ENCODE results near the gene LYPD3. TPM values are rescaled to one million over a fixed set of nuclear protein-coding genes. Genes with fewer than 3 reads are reported as not detected.
A peak's percentile ranks its signal among the peaks of the same experiment; 100 is the strongest.
"Not testable (repeated sequence)": the region's sequence is repeated elsewhere in the genome, so short reads cannot be mapped to it uniquely, and the experiment has no call there.

Gene LYPD3
- total RNA-seq, result 4.1 and 5.3 TPM in 2 replicates

DNA sequence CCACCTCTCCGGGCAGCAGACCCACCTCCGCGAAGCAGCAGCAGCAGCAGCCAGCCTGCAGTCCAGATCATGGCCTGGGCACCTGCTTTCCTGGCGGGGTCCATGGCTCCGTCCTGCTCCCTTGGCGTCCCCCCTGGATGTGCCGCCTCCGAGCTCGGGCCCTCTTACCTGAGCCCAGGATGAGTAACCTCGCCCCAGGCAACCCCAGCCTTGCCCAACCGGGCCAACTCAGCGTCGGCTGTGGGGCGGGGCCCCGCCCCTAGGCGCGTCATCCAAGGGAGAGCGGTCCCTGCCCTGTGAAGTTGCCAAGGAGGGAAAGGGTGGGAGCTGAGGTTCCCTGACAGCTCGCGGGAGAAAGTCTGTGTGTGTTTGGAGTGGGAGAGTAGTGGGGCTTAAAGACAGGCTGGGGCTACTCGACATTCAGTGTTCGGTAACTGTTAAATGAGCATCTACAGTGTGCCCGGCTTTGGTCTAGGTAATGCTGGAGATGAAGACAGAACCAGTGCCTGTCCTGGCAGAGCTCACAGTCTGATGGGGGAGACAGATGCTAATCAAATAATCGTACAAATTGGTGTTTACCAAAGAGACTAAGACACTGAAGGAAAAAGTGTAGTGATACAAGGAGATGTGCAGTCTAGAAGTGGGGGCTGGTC, at the start of gene LYPD3:
Gene LYPD3, minus strand, starts transcription at position 141 of the 653 bp plus-strand sequence. Its CDS starts 37 bp downstream, at position 104.
- H3K9me3 Mint-ChIP-seq, result no peaks in the 10 kb centered on the region
- intact Hi-C loops (cut with micrococcal nuclease), result no loop called here
- peak within 1 kb of the TSS; percentile 92 for H3K4me3 Mint-ChIP-seq
- no peaks in the 10 kb centered on the region for H3K27me3 Mint-ChIP-seq (ENCODE audit: insufficient read depth)
- peak within 1 kb of the TSS; percentile 36 for H3K27ac Mint-ChIP-seq
- H3K4me1 Mint-ChIP-seq (ENCODE audit: low read depth), result peaks cover 55% of the 10 kb centered on the region
- no peaks in the 10 kb centered on the region for H3K36me3 Mint-ChIP-seq (ENCODE audit: low read depth)
- DNase-seq (ENCODE audit: low spot score), result no peak

DNA sequence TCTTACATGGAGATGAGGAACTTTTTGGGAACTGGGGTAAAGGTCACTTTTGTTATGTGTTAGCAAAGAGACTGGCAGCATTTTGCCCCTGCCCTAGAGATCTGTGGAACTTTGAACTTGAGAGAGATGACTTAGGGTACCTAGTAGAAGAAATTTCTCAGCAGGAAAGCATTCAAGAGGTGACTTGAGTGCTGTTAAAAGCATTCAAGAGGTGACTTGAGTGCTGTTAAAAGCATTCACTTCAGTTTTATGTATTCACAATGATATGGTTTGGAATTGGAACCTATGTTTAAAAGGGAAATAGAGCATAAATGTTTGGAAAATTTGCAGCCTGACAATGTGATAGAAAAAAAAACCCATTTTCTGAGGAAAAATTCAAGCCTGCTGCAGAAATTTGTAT, 47.0 kb upstream of the LYPD3 start:
- H3K4me1 Mint-ChIP-seq (ENCODE audit: low read depth); intact Hi-C loops (cut with micrococcal nuclease); H3K9me3 Mint-ChIP-seq; DNase-seq (ENCODE audit: low spot score); H3K27me3 Mint-ChIP-seq (ENCODE audit: insufficient read depth); H3K27ac Mint-ChIP-seq; H3K4me3 Mint-ChIP-seq: not testable (repeated sequence)
- H3K36me3 Mint-ChIP-seq (ENCODE audit: low read depth), result peaks cover 36% of the 10 kb centered on the region

DNA sequence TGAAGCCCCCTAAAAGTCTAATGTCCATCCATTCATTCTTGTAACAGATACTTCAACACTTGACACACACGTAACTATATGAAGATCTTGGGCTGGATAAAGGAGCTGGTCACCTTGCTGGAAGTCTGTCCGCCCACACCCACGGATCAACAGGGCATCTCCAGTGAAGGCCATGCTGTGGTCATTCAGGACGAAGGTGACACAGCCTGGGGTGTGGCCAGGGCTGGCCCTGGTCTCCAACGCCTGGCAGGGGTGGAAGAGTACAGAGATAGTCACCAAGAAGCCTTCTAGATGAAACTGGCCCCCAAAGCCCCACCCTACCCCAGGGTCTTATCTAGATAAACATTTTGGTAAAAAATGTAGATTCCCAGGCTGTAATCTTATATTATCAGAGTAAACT, 45.9 kb upstream of the LYPD3 start:
- Mint-ChIP-seq H3K4me3 (no peak overlapping the region), H3K36me3 (ENCODE audit: low read depth) (peaks cover 33% of the 10 kb centered on the region), H3K4me1 (ENCODE audit: low read depth) (no peaks in the 10 kb centered on the region), H3K9me3 (no peaks in the 10 kb centered on the region), H3K27ac (no peak overlapping the region), H3K27me3 (ENCODE audit: insufficient read depth) (no peaks in the 10 kb centered on the region)
- intact Hi-C loops (cut with micrococcal nuclease), result no loop called here
- no peak for DNase-seq (ENCODE audit: low spot score)

DNA sequence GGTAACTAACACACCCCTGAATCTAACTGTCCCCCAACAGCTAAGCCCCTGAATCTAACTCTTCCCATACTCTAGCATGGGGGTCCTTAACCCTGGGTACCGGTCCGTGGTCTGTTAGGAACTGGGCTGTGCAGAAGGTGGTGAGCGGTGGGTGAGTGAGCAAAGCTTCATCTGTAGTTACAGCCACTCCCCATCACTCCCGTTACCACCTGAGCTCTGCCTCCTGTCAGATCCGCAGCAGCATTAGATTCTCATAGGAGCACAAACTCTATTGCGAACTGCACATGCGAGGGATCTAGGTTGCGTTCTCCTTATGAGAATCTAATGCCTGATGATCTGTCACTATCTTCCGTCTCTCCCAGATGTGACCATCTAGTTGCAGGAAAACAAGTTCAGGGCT, 45.3 kb upstream of the LYPD3 start:
- intact Hi-C loops (cut with micrococcal nuclease), result no loop called here

DNA sequence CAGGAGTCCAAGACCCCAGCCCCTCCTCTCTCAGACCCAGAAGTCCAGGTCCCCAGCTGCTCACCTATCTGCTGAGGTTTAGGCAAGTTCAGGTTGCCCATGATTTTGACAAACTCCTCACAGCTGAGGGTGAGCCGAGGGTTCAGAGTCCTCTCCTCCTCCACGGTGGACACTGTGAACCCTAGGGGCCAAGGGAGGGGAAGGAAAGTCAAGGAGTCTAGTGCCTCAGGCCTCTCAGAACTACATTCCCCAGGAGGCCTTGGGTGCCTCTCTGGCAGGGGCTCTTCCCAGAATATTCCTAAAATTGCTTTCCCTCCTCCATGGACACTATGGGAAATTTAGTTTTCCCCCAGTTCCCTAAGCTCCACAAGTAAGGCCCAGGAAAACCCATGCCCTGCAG, 42.5 kb upstream of the LYPD3 start:
- Mint-ChIP-seq H3K4me1 (ENCODE audit: low read depth) (peaks cover 13% of the 10 kb centered on the region), H3K9me3 (no peaks in the 10 kb centered on the region), H3K4me3 (no peak overlapping the region), H3K27ac (peak overlapping the region; percentile 9), H3K36me3 (ENCODE audit: low read depth) (peaks cover 35% of the 10 kb centered on the region), H3K27me3 (ENCODE audit: insufficient read depth) (no peaks in the 10 kb centered on the region)
- no peak for DNase-seq (ENCODE audit: low spot score)
- intact Hi-C loops (cut with micrococcal nuclease), result no loop called here

More for the DNA sequence above, 45.3 kb upstream of the LYPD3 start:
- H3K4me1 Mint-ChIP-seq (ENCODE audit: low read depth), result no peaks in the 10 kb centered on the region
- no peak overlapping the region for H3K4me3 Mint-ChIP-seq
- no peaks in the 10 kb centered on the region for H3K27me3 Mint-ChIP-seq (ENCODE audit: insufficient read depth)
- H3K27ac Mint-ChIP-seq, result no peak overlapping the region
- no peaks in the 10 kb centered on the region for H3K9me3 Mint-ChIP-seq
- no peak for DNase-seq (ENCODE audit: low spot score)
- peaks cover 36% of the 10 kb centered on the region for H3K36me3 Mint-ChIP-seq (ENCODE audit: low read depth)

DNA sequence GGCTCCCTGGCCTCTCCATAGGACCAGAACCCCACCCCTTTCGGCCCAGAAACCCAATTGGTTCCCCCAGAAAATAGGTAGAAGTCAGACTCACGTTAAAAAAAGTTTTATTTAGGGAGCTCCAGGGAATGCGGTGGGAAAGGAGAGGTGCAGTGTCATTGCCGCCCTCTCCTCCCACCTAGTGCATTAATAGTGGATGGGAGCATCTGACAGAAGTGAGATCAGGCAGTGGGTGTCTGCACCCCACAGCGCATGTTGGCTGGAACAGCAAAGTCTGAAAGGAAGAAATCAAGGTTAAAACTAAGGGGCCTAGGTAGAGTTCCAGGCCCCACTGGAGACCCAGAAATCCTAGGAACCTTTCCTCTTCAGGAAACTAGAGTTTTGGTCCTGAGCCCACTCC, 41.2 kb upstream of the LYPD3 start:
- Mint-ChIP-seq H3K4me1 (ENCODE audit: low read depth) (peaks cover 18% of the 10 kb centered on the region), H3K4me3 (no peak overlapping the region), H3K9me3 (no peaks in the 10 kb centered on the region), H3K27ac (peak overlapping the region; percentile 12), H3K27me3 (ENCODE audit: insufficient read depth) (no peaks in the 10 kb centered on the region), H3K36me3 (ENCODE audit: low read depth) (peaks cover 29% of the 10 kb centered on the region)
- DNase-seq (ENCODE audit: low spot score), result no peak
- intact Hi-C loops (cut with micrococcal nuclease), result no loop called here

DNA sequence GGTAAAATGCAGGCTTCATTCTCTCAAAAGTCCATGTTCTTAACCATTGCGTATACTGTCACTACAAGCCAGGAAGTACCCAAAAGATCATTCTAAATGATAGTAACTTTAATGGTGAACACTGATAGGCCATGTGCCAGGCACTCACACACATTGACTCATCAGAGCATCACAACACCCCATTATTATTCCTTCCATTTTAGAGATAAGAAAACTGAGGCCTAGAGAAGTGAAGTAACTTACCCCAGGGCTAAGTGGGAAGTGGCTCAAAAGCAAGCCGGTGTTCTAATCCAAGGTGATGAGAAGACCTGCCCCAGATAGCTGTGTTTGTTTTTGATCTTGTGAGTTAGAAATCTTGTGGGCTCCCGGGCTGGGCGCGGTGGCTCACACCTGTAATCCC, 40.5 kb upstream of the LYPD3 start:
- Mint-ChIP-seq H3K4me3 (peak overlapping the region; percentile 37), H3K36me3 (ENCODE audit: low read depth) (peaks cover 28% of the 10 kb centered on the region), H3K9me3 (no peaks in the 10 kb centered on the region), H3K27ac (peak overlapping the region; percentile 4), H3K4me1 (ENCODE audit: low read depth) (peaks cover 18% of the 10 kb centered on the region), H3K27me3 (ENCODE audit: insufficient read depth) (no peaks in the 10 kb centered on the region)
- intact Hi-C loops (cut with micrococcal nuclease), result no loop called here
- no peak for DNase-seq (ENCODE audit: low spot score)

DNA sequence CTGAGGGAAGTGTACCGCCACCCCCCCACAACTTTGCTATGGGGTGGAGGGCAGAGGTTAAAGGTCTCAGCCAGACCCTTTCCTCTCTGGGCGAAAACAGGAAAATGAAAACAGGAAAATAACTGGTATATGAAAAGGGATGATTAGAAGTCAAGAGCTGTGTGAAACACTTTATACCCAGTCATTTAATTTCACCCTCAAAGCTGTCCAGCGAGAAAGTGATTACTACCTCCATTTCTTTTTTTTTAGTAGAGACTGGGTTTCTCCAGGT, 39.7 kb upstream of the LYPD3 start:
- intact Hi-C loops (cut with micrococcal nuclease), result no loop called here
- no peaks in the 10 kb centered on the region for H3K27me3 Mint-ChIP-seq (ENCODE audit: insufficient read depth)
- H3K36me3 Mint-ChIP-seq (ENCODE audit: low read depth), result peaks cover 26% of the 10 kb centered on the region
- H3K27ac Mint-ChIP-seq, result peak overlapping the region; percentile 80
- no peak for DNase-seq (ENCODE audit: low spot score)
- no peaks in the 10 kb centered on the region for H3K9me3 Mint-ChIP-seq
- peaks cover 18% of the 10 kb centered on the region for H3K4me1 Mint-ChIP-seq (ENCODE audit: low read depth)
- H3K4me3 Mint-ChIP-seq, result peak overlapping the region; percentile 47

DNA sequence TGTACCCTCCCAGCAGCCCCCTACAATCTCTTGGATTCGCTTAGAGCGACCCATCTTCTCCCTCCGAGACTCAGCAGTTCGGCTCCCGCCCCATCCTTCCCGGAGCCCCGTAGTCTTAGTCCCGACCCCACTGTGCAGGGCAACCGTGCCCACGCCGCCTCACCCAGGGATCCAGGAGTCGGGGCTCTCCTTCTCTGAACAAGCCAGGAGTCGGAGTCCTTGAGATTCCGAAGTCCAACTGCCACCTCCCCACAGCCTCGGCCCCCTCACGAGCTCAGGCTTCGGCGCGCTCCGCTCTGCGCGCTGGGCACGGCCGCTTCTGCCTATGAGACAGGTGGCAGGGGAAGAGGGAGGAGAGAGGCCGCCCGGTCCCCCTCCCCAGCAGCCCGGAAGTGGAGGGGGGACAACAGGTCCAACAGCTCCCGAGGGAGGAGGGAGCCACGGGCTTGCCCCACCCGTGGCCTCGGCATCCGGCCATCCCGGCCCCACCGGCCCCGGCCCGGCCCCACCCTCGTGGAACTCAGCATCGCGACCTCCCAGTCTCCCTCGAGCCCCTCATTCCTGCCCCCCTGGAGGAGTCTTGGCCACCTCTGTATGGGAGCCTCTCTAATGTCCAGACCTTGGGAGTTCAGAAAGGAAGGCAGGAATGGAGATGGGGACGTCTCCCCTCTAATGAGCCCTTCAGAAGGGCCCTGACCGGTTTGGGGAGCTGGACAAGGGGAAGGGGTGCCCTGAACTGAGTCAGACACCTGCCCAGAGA, 39.2 kb upstream of the LYPD3 start, which contains the start of gene PHLDB3:
Gene PHLDB3, minus strand, starts transcription at position 321 of the 760 bp plus-strand sequence. CDS start 628 bp downstream, outside the sequence.
- H3K27me3 Mint-ChIP-seq (ENCODE audit: insufficient read depth), result no peaks in the 10 kb centered on the region
- intact Hi-C loops (cut with micrococcal nuclease), result loop anchor here (1.0 kb wide), 9 partner anchors 15 to 164 kb away; partner anchors contain the start of genes IRGQ, ZNF428, ZNF575 and ZNF576
- peaks cover 21% of the 10 kb centered on the region for H3K36me3 Mint-ChIP-seq (ENCODE audit: low read depth)
- peak within 1 kb of the TSS; percentile 82 for H3K27ac Mint-ChIP-seq
- peak within 1 kb of the TSS; percentile 88 for H3K4me3 Mint-ChIP-seq
- peak; percentile 38 for DNase-seq (ENCODE audit: low spot score)
- no peaks in the 10 kb centered on the region for H3K9me3 Mint-ChIP-seq
- H3K4me1 Mint-ChIP-seq (ENCODE audit: low read depth), result peaks cover 18% of the 10 kb centered on the region

DNA sequence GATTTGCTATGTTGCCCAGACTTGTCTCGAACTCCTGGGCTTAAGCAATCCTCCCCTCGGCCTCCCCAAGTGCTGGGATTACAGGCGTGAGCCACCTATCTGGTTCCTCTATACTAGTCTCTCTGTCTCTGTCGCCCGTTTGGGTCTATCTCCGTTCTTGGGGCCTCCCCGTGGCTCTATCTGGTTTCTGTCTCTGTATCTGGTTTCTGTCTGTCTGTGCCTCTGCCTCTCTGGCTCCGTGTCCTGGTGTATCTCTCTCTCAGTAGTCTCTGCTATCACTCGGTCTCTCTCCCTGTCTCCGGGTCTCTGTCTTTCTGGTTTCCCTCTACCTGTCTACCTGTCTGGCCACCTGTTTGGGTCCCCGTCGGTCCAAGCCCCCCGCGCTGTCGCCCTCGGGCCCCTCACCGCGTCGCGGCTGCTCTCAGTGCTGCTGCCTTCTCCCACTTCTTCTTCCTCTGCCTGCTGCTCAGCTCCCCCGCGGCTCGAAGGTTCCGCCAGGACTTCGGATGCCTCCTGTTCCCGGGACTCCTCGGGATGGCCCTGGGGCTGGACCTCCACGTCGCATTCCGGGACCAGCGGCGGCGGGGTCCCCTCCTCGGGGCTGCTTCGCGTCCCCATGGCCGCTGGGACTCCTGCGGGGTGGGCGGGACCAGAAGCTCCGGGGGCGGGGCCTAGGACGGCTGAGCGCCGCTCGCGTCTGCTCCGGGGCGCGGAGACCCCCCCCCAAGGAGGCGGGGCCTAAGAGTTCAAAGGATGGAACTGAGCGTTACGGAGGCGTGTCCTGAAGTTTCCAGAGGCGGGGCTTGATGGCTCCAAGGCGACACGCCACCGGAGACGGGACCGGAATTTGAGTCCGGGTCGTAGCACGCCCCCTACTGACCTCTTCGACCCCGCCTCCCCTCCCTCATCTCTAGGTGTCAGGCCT, 38.4 kb upstream of the LYPD3 start:
- Mint-ChIP-seq H3K4me1 (ENCODE audit: low read depth) (peaks cover 18% of the 10 kb centered on the region), H3K9me3 (no peaks in the 10 kb centered on the region), H3K36me3 (ENCODE audit: low read depth) (peaks cover 21% of the 10 kb centered on the region), H3K4me3 (peak overlapping the region; percentile 88), H3K27me3 (ENCODE audit: insufficient read depth) (no peaks in the 10 kb centered on the region), H3K27ac (peak overlapping the region; percentile 82)
- intact Hi-C loops (cut with micrococcal nuclease), result loop anchor here (1.0 kb wide), 9 partner anchors 16 to 165 kb away; partner anchors contain the start of genes IRGQ, ZNF428, ZNF575 and ZNF576
- peak; percentile 98 for DNase-seq (ENCODE audit: low spot score)

DNA sequence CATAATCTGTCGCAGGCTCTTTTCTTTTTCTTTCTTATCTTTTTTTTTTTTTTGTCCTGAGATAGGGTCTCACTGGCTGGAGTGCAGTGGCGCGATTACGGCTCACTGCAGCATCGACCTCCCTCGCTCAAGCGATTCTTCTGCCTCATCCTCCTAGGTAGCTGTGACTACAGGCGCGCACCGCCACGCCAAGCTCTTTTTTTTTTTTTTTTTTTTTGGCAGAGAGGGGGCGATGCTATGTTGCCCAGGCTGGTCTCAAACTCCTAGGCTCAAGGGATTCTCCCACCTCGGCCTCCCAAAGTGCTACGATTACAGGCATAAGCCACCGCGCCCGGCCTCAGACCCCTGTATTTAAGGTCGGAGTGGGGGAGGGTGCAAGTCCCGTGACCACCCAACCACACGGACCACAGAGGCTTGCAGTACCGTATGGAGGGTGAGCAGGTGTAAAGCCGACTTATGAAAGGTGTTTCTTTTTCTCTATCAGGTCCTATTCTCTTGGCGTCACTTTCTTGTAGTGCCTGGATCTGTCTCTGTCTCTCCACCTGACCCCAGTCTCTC, 37.1 kb upstream of the LYPD3 start:
- H3K36me3 Mint-ChIP-seq (ENCODE audit: low read depth), result peaks cover 20% of the 10 kb centered on the region
- no peak overlapping the region for H3K27ac Mint-ChIP-seq
- no peaks in the 10 kb centered on the region for H3K9me3 Mint-ChIP-seq
- H3K4me1 Mint-ChIP-seq (ENCODE audit: low read depth), result peaks cover 18% of the 10 kb centered on the region
- peak overlapping the region; percentile 88 for H3K4me3 Mint-ChIP-seq
- intact Hi-C loops (cut with micrococcal nuclease), result no loop called here
- no peak for DNase-seq (ENCODE audit: low spot score)
- no peaks in the 10 kb centered on the region for H3K27me3 Mint-ChIP-seq (ENCODE audit: insufficient read depth)

DNA sequence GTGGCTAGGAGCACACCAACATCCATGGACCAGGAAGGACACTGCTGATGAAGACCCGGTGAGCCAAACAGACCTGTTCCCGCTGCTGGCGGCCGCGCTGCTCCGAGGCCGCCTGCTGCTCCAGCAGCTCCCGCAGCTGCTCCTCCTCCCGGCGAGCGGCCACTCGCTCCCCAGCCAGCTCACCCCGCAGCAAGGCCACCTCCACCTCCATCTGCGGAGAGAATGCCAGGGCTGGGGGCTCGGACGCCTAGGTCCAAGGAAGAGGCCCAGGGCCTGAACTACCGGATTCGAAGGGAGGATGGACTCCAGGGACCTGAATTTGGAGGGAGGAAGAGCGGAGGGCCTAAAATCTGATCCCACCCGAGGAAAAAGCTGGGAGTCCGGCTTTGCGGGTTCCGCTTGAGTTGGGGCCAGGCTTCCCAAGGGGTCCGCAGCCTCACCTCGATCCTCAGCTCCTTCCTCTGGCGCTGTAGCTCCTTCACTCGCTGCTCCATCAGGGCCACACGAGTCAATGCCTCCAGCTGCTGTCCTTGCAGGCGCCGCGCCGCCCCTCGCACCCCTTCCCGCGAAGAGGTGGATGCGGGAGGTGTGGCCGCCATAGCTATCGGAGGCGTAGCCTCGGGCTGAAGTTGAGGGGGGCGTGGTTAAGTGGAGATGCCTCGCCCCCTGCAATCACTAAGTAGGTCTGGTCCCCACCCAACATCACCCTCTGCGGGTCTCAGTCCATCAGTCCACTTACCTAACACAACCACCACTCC, 36.4 kb upstream of the LYPD3 start:
- no peak for DNase-seq (ENCODE audit: low spot score)
- no peak overlapping the region for H3K27ac Mint-ChIP-seq
- intact Hi-C loops (cut with micrococcal nuclease), result no loop called here
- no peaks in the 10 kb centered on the region for H3K9me3 Mint-ChIP-seq
- peak overlapping the region; percentile 49 for H3K4me3 Mint-ChIP-seq
- peaks cover 21% of the 10 kb centered on the region for H3K36me3 Mint-ChIP-seq (ENCODE audit: low read depth)
- H3K4me1 Mint-ChIP-seq (ENCODE audit: low read depth), result peaks cover 18% of the 10 kb centered on the region
- H3K27me3 Mint-ChIP-seq (ENCODE audit: insufficient read depth), result no peaks in the 10 kb centered on the region
